ENCODE measurements around the gene KCNQ1.

- TF ChIP-seq CTCF (IDR thresholded peaks at IDR 0.05; ENCODE audit: extremely low read depth in 1 of 2, insufficient read depth in 1 of 2, low read depth in 1 of 2, low read length in 2 of 2) (no peak), POLR2AphosphoS5 (IDR thresholded peaks at IDR 0.05; ENCODE audit: insufficient read depth, low read depth, low read length) (no peak)
Measured at GRCh38 chr11:2488004-2488403, 43.2 kb downstream of the KCNQ1 start.
